Measurements from ENCODE around the gene SNX20. TPM values are rescaled to one million over a fixed set of nuclear protein-coding genes. Genes with fewer than 3 reads are reported as not detected.

The SNX20 gene
- total and polyA plus RNA-seq, 2 of the 13 experiments (the other 11 are each of a cell fraction or from before 2014, with no cell fraction given), result not detected

DNA sequence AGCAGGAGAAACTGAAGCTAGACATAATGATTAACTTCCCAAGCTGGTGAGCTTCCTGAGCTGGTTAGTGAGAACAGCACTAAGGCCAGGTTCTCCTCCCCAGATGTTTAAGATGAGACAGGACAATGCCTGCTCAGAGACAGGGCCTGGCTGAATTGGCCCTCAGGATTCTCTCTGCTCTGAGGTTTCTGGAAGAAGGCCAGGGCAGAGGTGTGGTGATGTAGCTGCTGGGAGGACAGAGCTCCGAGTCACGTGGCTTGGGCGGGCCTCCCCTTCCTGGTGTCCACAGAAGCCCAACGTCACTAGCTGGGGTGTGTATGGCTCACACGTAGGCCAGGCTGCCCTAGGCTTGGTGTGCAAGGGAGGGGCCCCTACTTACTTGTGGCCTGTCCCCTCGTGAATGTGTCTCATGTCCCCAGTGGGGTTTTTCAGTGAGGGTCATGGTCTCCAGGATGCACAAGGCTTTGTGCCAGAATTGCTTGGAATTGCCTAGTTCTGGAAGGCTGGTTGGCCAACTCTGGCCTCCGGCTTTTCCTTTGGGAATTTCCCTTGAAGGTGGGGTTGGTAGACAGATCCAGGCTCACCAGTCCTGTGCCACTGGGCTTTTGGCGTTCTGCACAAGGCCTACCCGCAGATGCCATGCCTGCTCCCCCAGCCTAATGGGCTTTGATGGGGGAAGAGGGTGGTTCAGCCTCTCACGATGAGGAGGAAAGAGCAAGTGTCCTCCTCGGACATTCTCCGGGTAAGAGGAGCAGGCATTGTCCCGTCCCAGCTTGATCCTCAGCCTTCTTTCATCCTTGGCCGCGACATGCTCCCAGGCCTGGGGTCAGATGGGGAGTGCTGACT, 15.7 kb upstream of the SNX20 start (continued):
- TF ChIP-seq, protein P1, sequence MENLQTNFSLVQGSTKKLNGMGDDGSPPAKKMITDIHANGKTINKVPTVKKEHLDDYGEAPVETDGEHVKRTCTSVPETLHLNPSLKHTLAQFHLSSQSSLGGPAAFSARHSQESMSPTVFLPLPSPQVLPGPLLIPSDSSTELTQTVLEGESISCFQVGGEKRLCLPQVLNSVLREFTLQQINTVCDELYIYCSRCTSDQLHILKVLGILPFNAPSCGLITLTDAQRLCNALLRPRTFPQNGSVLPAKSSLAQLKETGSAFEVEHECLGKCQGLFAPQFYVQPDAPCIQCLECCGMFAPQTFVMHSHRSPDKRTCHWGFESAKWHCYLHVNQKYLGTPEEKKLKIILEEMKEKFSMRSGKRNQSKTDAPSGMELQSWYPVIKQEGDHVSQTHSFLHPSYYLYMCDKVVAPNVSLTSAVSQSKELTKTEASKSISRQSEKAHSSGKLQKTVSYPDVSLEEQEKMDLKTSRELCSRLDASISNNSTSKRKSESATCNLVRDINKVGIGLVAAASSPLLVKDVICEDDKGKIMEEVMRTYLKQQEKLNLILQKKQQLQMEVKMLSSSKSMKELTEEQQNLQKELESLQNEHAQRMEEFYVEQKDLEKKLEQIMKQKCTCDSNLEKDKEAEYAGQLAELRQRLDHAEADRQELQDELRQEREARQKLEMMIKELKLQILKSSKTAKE (CRISPR knock-in tag; IDR thresholded peaks at IDR 0.05; ENCODE audit: borderline replicate concordance), result no peak
- TF ChIP-seq, protein P2, sequence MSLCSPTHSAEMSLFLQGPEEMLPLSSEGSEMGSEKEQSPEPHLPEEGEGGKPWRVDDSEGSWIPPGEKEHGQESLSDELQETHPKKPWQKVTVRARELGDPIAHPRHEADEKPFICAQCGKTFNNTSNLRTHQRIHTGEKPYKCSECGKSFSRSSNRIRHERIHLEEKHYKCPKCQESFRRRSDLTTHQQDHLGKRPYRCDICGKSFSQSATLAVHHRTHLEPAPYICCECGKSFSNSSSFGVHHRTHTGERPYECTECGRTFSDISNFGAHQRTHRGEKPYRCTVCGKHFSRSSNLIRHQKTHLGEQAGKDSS (CRISPR knock-in tag; IDR thresholded peaks at IDR 0.05; ENCODE audit: borderline replicate concordance, low read depth), result no peak
- TF ChIP-seq TBP (CRISPR knock-in tag; IDR thresholded peaks at IDR 0.05), result no peak
- no peak for TF ChIP-seq TRAFD1 (CRISPR knock-in tag; IDR thresholded peaks at IDR 0.05; ENCODE audit: borderline replicate concordance)
- TF ChIP-seq MXD3 (CRISPR knock-in tag; IDR thresholded peaks at IDR 0.05), result 0 out of 2 replicates have a peak, but pooled peaks have one; percentile 50
- TF ChIP-seq ZNF383 (CRISPR knock-in tag; IDR thresholded peaks at IDR 0.05; ENCODE audit: borderline replicate concordance), result no peak
- TF ChIP-seq, protein P3, sequence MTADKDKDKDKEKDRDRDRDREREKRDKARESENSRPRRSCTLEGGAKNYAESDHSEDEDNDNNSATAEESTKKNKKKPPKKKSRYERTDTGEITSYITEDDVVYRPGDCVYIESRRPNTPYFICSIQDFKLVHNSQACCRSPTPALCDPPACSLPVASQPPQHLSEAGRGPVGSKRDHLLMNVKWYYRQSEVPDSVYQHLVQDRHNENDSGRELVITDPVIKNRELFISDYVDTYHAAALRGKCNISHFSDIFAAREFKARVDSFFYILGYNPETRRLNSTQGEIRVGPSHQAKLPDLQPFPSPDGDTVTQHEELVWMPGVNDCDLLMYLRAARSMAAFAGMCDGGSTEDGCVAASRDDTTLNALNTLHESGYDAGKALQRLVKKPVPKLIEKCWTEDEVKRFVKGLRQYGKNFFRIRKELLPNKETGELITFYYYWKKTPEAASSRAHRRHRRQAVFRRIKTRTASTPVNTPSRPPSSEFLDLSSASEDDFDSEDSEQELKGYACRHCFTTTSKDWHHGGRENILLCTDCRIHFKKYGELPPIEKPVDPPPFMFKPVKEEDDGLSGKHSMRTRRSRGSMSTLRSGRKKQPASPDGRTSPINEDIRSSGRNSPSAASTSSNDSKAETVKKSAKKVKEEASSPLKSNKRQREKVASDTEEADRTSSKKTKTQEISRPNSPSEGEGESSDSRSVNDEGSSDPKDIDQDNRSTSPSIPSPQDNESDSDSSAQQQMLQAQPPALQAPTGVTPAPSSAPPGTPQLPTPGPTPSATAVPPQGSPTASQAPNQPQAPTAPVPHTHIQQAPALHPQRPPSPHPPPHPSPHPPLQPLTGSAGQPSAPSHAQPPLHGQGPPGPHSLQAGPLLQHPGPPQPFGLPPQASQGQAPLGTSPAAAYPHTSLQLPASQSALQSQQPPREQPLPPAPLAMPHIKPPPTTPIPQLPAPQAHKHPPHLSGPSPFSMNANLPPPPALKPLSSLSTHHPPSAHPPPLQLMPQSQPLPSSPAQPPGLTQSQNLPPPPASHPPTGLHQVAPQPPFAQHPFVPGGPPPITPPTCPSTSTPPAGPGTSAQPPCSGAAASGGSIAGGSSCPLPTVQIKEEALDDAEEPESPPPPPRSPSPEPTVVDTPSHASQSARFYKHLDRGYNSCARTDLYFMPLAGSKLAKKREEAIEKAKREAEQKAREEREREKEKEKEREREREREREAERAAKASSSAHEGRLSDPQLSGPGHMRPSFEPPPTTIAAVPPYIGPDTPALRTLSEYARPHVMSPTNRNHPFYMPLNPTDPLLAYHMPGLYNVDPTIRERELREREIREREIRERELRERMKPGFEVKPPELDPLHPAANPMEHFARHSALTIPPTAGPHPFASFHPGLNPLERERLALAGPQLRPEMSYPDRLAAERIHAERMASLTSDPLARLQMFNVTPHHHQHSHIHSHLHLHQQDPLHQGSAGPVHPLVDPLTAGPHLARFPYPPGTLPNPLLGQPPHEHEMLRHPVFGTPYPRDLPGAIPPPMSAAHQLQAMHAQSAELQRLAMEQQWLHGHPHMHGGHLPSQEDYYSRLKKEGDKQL (CRISPR knock-in tag; IDR thresholded peaks at IDR 0.05; ENCODE audit: low read depth), result no peak
- no peak for TF ChIP-seq ZNF619 (CRISPR knock-in tag; IDR thresholded peaks at IDR 0.05)
- TF ChIP-seq, protein P4, sequence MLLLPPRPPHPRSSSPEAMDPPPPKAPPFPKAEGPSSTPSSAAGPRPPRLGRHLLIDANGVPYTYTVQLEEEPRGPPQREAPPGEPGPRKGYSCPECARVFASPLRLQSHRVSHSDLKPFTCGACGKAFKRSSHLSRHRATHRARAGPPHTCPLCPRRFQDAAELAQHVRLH (CRISPR knock-in tag; IDR thresholded peaks at IDR 0.05; ENCODE audit: borderline replicate concordance, low read depth), result no peak
- no peak for TF ChIP-seq CBFB (CRISPR knock-in tag; IDR thresholded peaks at IDR 0.05)
- TF ChIP-seq ZBTB46 (CRISPR knock-in tag; IDR thresholded peaks at IDR 0.05; ENCODE audit: borderline replicate concordance), result no peak

All from HepG2 (cell line).